Panc1 (cell line): ENCODE results near the gene CUX1.

ENCODE experiments used
- CTCF ChIP-seq: fragments of 450-650 bp; IDR thresholded peaks from 2 replicates; pipeline ENCODE4 v1.5.1; 2017; ENCODE audit warnings: mild to moderate bottlenecking
- REST ChIP-seq, 2 experiments: IDR thresholded peaks; 2 replicates each; pipeline ENCODE4 v1.6.1; 2011 to 2012; ENCODE audit warnings: low read depth in 2 of 2, control low read depth in 1 of 2, low read length in 1 of 2, mild to moderate bottlenecking in 1 of 2, moderate library complexity in 1 of 2; ENCODE audit not compliant: insufficient read depth in 1 of 2
- SIN3A ChIP-seq: IDR thresholded peaks from 2 replicates; pipeline ENCODE4 v1.6.1; 2012; ENCODE audit warnings: low read depth, mild to moderate bottlenecking, low read length, moderate library complexity, borderline replicate concordance; ENCODE audit not compliant: insufficient read depth
- TCF7L2 ChIP-seq: IDR thresholded peaks from 2 replicates; pipeline ENCODE4 v1.6.1; 2011; ENCODE audit warnings: mild to moderate bottlenecking, low read depth, low read length, inconsistent platforms

- TF ChIP-seq CTCF (no peak), REST (IDR thresholded peaks at IDR 0.05; ENCODE audit: insufficient read depth in 1 of 2, low read depth in 2 of 2, low read length in 1 of 2) (no peak), SIN3A (no peak), TCF7L2 (no peak)
Observed at GRCh38 chr7:102197161-102197560, 379.7 kb downstream of the CUX1 start.
